Measurements from ENCODE around the gene THSD4.

DNA sequence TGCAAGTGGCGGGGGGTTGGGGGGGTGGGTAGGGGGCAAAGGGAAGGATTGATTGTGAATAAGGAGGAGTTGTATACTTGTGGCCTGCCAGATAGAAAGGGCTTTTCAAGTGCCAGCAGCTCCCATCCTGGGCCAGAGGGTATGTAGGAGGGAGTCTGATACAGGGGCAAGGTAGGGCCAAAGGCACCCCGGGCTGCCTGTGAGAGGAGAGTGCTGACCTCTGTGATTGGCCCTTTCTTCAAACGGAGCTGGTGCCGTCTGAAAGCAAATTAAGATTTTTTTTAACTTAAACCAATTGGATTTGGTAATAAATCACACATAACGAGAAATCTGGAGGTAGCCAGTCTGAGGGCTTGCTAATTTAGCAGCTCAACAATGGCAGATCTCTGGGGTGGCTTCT lies 229.9 kb downstream of the THSD4 start:
- TF ChIP-seq, protein P1, sequence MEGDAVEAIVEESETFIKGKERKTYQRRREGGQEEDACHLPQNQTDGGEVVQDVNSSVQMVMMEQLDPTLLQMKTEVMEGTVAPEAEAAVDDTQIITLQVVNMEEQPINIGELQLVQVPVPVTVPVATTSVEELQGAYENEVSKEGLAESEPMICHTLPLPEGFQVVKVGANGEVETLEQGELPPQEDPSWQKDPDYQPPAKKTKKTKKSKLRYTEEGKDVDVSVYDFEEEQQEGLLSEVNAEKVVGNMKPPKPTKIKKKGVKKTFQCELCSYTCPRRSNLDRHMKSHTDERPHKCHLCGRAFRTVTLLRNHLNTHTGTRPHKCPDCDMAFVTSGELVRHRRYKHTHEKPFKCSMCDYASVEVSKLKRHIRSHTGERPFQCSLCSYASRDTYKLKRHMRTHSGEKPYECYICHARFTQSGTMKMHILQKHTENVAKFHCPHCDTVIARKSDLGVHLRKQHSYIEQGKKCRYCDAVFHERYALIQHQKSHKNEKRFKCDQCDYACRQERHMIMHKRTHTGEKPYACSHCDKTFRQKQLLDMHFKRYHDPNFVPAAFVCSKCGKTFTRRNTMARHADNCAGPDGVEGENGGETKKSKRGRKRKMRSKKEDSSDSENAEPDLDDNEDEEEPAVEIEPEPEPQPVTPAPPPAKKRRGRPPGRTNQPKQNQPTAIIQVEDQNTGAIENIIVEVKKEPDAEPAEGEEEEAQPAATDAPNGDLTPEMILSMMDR (IDR thresholded peaks at IDR 0.05): no peak
- no peak for TF ChIP-seq POLR2AphosphoS5 (IDR thresholded peaks at IDR 0.05; ENCODE audit: low read depth, low read length)
- TF ChIP-seq, protein P2, sequence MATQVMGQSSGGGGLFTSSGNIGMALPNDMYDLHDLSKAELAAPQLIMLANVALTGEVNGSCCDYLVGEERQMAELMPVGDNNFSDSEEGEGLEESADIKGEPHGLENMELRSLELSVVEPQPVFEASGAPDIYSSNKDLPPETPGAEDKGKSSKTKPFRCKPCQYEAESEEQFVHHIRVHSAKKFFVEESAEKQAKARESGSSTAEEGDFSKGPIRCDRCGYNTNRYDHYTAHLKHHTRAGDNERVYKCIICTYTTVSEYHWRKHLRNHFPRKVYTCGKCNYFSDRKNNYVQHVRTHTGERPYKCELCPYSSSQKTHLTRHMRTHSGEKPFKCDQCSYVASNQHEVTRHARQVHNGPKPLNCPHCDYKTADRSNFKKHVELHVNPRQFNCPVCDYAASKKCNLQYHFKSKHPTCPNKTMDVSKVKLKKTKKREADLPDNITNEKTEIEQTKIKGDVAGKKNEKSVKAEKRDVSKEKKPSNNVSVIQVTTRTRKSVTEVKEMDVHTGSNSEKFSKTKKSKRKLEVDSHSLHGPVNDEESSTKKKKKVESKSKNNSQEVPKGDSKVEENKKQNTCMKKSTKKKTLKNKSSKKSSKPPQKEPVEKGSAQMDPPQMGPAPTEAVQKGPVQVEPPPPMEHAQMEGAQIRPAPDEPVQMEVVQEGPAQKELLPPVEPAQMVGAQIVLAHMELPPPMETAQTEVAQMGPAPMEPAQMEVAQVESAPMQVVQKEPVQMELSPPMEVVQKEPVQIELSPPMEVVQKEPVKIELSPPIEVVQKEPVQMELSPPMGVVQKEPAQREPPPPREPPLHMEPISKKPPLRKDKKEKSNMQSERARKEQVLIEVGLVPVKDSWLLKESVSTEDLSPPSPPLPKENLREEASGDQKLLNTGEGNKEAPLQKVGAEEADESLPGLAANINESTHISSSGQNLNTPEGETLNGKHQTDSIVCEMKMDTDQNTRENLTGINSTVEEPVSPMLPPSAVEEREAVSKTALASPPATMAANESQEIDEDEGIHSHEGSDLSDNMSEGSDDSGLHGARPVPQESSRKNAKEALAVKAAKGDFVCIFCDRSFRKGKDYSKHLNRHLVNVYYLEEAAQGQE (IDR thresholded peaks at IDR 0.05; ENCODE audit: insufficient read depth in 1 of 2, low read depth in 2 of 2, low read length in 1 of 2): no peak
- no peak for TF ChIP-seq SIN3A (IDR thresholded peaks at IDR 0.05; ENCODE audit: borderline replicate concordance, insufficient read depth, low read depth, low read length)
- no peak for TF ChIP-seq TCF7L2 (IDR thresholded peaks at IDR 0.05; ENCODE audit: low read depth, low read length)
